Activated CD8-positive, alpha-beta memory T cell treated with anti-CD3 and anti-CD28 coated beads, Interleukin-2, amount 50 U/mL, for 4 hours (primary cell): ENCODE results near the gene PADI1.

Source experiments
- DNase-seq: peaks from one replicate; pipeline ENCODE4 v3.0.0-alpha.2; 2020

PADI1 gene

DNA sequence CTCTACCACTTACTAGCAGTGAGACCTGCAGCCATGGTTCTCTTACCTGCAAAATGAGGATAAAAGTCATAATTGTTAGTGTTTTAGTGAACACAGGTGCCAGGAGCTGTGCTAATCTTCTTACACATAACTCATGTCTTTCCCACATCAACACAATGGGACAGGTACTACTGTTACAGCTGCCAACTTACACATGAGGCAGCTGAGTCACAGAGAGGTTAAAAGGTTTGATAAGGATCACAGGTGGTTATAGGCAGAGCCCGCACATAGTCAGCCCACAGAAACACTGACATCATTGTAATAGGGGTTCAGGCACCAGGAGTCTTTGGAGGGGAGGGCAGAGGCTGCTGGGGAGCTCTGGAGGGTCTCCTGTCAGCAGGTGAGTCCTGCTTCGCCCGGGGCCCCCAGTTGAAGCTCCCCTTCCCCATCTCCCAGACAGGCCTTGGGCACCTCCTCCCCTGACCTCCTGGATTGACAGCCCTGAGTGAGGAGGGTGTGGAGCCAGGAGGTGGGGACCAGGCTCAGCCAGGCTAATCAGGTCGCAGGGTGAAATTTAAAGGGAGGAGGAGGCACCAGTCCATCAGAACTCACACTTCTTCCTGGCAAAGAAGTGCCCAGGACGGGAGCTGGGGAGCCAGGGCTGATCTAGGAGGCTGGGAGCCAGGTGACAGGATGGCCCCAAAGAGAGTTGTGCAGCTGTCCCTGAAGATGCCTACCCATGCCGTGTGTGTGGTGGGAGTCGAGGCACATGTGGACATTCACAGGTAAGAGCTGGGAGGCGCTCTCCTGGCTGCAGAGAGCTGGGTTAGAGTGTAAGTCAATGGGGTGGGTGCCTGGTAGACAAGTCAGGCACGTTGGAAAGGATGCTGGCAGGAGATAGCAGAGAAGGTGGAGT, at the start of gene PADI1:
TSS of gene PADI1 (plus strand) at position 583 of the 895 bp plus-strand sequence. CDS start at position 673, 90 bp downstream.
- no peak for DNase-seq

GRCh38 chr1:17155257-17155920, 49.5 kb upstream of the PADI1 start:
- DNase-seq: no peak

GRCh38 chr1:17156108-17156507, 48.8 kb upstream of the PADI1 start:
- DNase-seq: no peak

- no peak for DNase-seq
Measured at GRCh38 chr1:17158961-17159360, 46.0 kb upstream of the PADI1 start.

DNA sequence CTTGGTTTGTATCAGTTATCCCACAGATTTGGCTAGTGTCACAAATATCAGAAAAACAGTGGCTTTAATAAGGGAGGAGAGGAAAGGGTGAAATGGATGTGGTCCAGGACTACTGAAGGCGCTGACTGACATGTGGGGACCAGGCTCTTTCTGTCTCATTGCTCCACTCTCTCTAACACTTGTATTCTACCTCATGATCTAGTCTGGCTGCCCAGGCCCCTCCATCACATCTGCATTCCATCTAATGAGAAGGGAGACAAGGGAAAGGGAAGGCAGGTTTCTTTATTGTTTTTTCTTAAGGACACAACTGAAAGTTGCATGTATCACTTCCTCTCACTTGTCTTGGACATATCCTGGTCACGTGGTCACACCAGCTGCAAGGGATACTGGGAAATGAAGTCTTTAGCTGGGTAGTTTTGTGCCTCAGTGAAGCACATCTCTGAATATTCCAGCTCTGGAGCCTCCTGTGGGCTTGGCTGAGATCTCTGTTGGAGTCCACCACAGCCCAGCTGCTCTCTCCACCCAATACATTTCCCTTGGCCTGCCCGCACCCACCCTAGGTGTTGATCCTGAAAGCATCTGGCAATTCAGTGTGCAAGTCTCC, 43.7 kb upstream of the PADI1 start:
- DNase-seq: no peak

DNA sequence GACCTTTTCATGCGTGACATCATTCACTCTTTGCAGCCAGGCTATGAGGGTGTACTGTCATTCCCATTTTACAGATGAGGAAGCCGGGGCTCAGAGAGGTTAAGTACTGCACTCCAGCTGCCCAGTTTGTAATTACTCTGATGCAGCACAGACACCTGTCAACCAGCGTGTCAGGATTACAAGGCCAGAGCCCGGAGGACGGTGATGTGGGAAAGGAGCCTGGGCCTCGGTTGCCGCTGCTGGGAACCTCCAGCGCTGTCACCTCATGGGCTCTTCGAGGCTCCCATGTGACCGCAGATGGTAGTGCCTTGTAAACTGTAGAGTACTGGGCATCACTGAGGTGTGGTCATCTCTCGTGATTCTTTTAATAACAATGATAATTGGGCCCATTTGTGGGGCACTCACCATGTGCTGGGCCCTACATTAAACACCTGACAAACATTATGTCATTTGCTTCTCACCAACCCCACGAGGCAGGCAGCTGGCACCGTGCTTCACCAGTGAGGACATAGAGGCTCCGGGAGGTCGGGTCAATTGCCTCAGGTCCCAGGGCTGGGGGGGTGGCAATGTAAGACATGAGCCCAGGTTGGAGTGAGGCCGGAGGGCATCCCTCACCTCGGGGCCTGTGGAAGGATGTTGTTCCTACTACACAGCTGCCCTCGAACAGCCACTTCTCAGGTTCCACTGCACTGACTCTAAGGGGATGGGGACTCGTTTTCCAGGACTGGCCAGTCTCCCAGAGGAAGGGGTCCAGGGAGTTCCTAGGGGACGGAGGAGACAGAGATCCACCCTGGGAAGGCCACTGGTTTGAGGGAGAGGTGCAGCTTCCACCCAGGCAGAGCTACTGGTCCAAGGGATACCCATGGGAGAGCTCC, 42.8 kb upstream of the PADI1 start:
- no peak for DNase-seq

- DNase-seq: no peak
Measured at GRCh38 chr1:17162941-17163340, 42.0 kb upstream of the PADI1 start.

DNA sequence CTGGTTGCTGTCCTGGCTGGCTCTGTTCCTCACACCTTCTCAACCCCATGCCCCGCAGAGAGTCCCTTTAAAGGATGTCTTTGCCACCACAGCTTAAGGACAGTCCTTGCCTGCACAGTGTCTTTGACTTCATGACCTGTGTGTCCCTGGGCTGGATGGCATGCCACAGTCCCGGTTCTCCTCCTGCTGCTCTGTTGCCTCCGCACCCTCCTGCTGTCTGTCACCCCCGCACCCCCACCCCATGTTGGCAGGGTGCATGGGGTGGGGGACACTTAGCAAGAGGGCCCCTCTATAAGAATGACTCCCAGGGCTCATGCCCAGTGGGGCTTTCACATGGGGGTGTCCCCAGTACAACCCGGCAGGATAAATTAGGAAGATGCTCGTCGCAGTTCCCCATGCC, 41.6 kb upstream of the PADI1 start:
- DNase-seq: no peak

- no peak for DNase-seq
Measured at GRCh38 chr1:17163789-17164666, 40.9 kb upstream of the PADI1 start.

- DNase-seq: no peak
Measured at GRCh38 chr1:17165823-17166222, 39.1 kb upstream of the PADI1 start.

DNA sequence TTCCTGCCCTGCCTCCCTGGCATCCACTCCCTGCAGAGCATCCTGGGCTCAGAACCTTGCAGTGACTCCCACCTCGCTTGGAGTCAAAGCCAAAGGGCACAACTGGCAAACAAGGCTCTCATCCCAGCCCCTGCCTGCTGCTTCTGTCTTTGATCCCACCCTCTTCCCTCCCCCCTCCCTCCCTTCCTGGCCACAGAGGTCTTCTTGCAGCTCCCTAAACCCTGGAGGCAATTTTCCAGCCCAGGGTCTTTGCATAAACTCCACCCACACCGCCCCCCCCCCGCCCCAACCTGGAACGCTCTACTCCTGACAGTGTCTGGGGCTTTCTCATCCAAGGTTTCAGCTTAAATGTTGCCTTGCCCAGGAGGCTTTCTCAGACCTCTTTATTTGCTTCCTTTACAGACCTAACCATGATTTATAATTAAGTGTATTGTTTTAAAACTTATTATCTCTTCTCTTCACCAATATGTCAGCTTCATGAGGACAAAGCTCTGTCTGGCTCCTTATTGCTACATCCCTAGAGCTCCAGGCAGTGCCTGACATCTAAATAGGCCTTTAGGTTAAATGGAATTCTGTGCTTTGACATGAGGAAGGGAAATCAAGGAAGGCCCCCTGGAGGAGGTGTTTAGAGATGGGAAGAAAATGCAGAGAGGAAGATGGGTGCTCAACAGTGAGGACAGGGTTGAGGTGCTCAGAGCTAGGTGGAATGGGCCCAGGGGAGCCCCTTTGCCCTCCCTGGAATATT, 37.7 kb upstream of the PADI1 start:
- DNase-seq: no peak

DNA sequence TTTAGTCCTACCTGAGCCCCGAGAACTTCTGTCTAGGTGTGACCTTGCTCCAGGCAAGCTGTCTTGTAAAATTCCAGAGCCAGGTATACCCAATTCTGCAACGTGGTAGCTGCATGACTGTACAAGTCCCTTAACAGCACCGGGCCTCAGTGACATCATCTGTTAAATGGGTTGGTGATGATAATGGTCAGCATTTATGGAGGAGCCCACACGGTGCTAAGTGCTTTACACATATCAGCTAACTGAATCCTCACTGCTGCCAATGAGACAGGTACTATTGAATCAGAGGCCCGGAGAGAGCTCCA, 37.2 kb upstream of the PADI1 start:
- no peak for DNase-seq

DNA sequence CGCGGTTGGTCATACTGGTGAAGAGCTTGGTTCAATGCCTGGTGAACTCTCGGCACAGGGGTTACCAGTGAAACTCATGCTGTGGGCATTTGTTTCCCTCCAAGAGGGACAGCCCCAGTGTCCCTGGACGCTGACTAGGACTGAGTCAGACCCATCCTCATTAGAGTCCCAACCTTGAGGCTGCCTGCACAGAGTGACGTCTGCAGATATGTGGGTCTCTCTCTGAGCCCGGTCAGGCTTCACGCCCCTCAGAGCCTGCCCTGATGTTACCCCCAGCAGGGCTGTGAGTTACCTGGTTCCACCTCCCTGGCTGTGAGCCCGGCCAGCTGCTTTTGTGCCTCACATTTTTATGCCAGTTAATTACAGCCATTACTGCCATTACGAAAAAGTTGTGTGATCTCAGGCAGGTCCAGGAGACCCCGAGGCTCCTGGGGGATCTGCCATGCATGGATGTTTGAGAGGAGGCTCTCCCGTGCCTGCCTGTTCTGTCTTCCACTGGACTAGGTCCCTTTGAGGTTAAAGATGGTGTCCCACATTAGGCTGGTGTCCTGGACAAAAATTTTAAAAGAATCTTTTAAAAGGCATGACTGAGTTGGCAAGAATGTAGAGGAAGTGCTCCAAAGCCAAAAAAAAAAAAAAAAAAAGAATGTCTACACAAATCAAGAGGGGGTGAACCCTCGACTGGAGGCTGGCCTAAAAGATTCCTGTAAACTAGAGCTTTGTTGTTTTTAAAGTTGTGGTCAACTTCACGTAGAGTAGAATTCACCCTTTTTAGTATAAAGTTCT, 36.6 kb upstream of the PADI1 start:
- DNase-seq: no peak

- no peak for DNase-seq
Measured at GRCh38 chr1:17170571-17170970, 34.4 kb upstream of the PADI1 start.

- DNase-seq: no peak
Measured at GRCh38 chr1:17173217-17173616, 31.7 kb upstream of the PADI1 start.

DNA sequence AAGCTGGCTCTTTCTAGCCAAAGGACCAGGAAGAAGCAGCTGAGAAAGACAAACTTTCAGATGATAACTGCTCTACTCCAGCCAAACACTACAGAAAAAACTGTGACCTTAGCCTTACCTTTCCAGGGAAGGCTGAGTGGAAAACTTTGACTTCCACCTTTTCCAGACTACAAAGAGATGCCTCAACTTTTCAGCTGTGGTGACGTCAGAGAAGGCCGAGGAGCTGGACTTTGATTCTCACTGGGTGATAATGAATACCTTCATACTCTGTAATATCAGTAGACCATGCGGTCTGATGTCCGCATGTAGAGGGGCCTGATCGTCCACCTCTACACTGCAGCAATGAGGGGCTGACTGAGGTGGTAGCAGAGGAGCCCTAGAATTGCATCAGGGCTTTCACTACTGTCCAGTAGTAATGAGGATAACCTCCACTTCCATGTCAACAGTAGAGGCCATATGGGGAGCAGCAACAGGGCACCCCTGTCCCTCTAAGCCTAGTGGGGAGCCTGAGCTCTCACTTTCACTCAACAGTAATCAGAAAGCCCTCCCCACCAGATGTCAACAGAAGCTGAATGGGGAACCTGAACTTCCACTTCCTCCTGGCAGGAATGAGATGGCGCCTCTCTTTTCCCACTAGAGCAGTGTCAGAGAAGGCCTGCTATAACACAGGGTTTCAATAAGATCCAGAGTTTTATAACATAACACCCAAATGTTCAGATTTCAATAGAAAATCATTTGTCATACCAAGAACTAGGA, 28.4 kb upstream of the PADI1 start:
- no peak for DNase-seq

DNA sequence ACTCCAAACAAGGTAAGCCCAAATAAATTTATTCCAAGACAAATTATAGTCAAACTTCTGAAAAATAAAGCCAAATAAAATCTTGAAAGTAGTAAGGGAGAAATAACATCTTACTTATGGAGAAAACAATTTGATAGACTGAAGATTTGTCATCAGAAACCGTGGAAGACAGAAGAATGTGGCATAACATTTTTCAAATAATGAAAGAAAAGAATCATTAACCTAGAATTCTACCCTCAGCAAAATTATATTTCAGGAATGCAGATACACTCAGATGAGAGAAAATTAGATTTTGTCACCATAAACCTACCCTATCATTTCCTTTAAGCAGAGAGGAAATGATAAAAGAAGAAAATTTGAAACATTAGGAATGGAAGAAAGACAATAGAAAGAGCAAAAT, 27.3 kb upstream of the PADI1 start:
- no peak for DNase-seq

DNA sequence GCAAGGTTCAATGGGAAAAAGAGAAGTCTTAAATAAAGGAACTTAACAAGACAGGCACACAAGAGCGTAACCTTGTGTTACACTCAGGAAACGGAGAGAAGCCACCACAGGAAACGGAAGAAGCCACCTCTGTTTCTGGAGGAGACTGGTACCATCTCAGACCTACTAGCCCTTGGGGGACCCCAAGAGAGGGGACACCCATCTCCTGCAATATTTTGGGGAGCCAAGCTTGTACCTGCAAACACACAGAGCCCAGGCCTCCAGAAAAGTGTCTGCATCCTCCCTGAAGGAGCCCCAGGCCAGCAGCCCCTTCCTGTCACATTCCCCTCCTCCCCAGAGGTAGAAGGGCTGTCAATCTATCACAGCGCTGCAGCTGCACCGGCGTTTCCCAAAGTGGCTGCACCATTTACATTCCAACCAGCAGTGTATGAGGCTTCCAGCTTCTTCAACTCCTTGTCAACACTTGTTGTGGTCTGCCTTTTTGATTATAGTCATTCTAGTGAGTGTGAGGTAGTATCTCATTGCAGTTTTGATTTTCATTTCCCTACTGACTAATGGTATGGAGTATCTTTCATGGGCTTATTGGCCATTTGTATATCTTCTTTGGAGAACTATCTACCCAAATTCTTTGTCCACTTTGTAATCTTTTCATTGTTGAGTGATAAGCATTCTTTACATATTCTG, 23.0 kb upstream of the PADI1 start:
- no peak for DNase-seq
